Activated CD8-positive, alpha-beta T cell treated with anti-CD3 and anti-CD28 coated beads for 36 hours (primary cell): ENCODE results near the gene BDH2. TPM values are rescaled to one million over a fixed set of nuclear protein-coding genes. Genes with fewer than 3 reads are reported as not detected.

Source experiments
- ATAC-seq: fragments of 200-7000 bp; cut with Tn5 transposase; one replicate; pipeline ENCODE4 v1.10.0; 2021; ENCODE audit warnings: mild to moderate bottlenecking, moderate library complexity
- CTCF ChIA-PET: fragments of 350-600 bp; sonication (Branson Sonifier 250); formaldehyde crosslinking; loops from one replicate; lab custom pipeline; 2021; ENCODE audit warnings: antibody characterized with exemption; lab: Charles Lee
- POLR2A ChIA-PET: fragments of 350-600 bp; sonication (Branson Sonifier 250); formaldehyde crosslinking; loops from one replicate; lab custom pipeline; 2021; ENCODE audit warnings: antibody characterized with exemption; lab: Charles Lee
- DNase-seq: peaks from one replicate; pipeline ENCODE4 v3.0.0-alpha.2; 2020
- H3K27ac Mint-ChIP-seq: one replicate; pipeline ENCODE4 v1.8.0; 2021; ENCODE audit warnings: mild to moderate bottlenecking, mixed read lengths
- H3K27me3 Mint-ChIP-seq: one replicate; pipeline ENCODE4 v1.8.0; 2021; ENCODE audit warnings: mixed read lengths
- H3K36me3 Mint-ChIP-seq: one replicate; pipeline ENCODE4 v1.8.0; 2021; ENCODE audit warnings: low read depth, mixed read lengths
- H3K4me1 Mint-ChIP-seq: one replicate; pipeline ENCODE4 v1.8.0; 2021; ENCODE audit warnings: low read depth, mixed read lengths
- H3K4me3 Mint-ChIP-seq: one replicate; pipeline ENCODE4 v1.8.0; 2021; ENCODE audit warnings: mild to moderate bottlenecking, moderate library complexity, mixed read lengths
- H3K9me3 Mint-ChIP-seq: one replicate; pipeline ENCODE4 v1.8.0; 2021; ENCODE audit warnings: mixed read lengths
- intact Hi-C: fragments of 100-400 bp; cut with micrococcal nuclease; formaldehyde crosslinking; loops from one replicate; pipeline ENCODE4 v1.10.0; 2022
- total RNA-seq, 2 experiments: library from RNA; stranded (reverse); gene quantifications; one replicate each; pipeline ENCODE4 v1.2.3, GENCODE V29; 2021
- TF ChIP-seq, protein P1 (sequence below): fragments of 200-600 bp; IDR thresholded peaks from one replicate; pipeline ENCODE4 v1.8.0; 2022; ENCODE audit warnings: antibody characterized with exemption, mild to moderate bottlenecking

BDH2 gene
- total RNA-seq, 2 experiments from 2014 or later: 17.0 to 19.4 TPM

DNA sequence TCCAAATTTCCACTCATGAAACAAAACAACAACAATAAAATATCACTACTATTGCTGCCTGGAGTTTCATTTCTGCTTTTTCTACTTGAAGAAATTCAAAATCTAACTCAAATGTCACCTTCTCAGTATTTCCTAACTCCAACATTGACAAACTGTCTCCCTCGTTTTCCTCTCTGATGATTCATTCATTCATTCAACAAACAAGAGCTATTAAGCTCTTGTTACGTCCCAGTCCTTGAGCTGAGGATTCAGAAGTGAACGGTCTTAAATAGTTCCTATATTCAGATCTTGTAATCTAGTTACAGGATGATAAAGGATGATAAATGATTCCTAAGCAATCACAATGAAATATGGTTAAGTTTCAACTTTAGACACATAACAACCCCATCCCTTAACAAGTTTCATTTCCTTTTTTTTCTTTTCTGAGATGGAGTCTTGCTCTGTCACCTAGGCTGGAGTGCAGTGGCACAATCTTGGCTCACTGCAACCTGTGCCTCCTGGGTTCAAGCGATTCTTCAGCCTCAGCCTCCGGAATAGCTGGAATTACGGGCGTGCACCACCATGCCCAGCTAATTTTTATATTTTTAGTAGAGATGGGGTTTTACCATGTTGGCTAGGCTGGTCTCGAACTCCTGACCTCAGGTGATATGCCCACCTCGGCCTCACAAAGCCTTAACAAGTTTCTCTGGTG, 24.7 kb downstream of the BDH2 start:
- intact Hi-C loops: loop anchor here (10.0 kb wide), 1 partner anchor 730 kb away; the partner anchor contains the start of gene SLC39A8
- Mint-ChIP-seq H3K9me3 (no peaks in the 10 kb centered on the region), H3K4me1 (peaks cover 42% of the 10 kb centered on the region), H3K36me3 (peaks cover 37% of the 10 kb centered on the region), H3K4me3 (peak overlapping the region; percentile 91), H3K27ac (peak overlapping the region; percentile 99), H3K27me3 (no peaks in the 10 kb centered on the region)
- DNase-seq: no peak
- TF ChIP-seq, protein P1, sequence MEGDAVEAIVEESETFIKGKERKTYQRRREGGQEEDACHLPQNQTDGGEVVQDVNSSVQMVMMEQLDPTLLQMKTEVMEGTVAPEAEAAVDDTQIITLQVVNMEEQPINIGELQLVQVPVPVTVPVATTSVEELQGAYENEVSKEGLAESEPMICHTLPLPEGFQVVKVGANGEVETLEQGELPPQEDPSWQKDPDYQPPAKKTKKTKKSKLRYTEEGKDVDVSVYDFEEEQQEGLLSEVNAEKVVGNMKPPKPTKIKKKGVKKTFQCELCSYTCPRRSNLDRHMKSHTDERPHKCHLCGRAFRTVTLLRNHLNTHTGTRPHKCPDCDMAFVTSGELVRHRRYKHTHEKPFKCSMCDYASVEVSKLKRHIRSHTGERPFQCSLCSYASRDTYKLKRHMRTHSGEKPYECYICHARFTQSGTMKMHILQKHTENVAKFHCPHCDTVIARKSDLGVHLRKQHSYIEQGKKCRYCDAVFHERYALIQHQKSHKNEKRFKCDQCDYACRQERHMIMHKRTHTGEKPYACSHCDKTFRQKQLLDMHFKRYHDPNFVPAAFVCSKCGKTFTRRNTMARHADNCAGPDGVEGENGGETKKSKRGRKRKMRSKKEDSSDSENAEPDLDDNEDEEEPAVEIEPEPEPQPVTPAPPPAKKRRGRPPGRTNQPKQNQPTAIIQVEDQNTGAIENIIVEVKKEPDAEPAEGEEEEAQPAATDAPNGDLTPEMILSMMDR: no peak
- no peak for ATAC-seq
- ChIA-PET POLR2A (interaction anchor here (1.0 to 1.5 kb wide), 2 partner anchors 16 to 20 kb away, joined by 4 read pairs; no protein-coding TSS in a partner anchor), CTCF (interaction anchor here (0.6 to 4.0 kb wide), 7 partner anchors 9 to 106 kb away, joined by 3 to 21 read pairs (median 8); partner anchors contain the start of gene BDH2)

DNA sequence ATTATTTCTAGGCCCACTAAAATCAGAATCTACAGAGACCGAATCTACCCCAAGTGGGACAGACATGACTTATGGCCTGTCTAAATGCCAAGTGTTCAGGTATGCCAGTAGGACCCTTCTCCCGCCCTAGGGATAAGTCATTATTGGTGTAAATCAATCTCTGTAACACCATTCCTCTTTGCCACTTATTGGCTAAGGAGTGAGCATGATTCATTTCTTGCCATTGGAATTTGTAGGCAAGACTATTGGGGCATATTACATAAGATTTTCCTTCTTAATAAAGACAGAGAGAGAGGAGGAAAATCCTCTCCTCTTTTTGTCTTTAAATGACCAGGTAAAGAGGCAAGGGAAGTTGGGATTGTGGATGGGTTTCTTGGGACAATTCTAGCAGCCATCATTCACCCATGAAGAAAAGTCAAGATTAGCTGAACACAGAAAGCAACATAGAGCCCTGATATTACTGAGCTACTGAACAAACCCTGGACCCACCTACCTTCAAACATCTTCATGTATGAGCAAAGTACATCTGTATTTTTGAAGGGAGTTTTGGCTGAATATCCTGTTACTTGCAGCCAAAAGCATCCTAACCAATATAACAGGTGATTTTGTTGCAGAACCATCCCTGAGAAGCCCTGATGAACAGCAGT, 25.7 kb downstream of the BDH2 start:
- peaks cover 39% of the 10 kb centered on the region for H3K4me1 Mint-ChIP-seq
- ChIA-PET POLR2A (no interaction called here), CTCF (interaction anchor here (1.0 to 4.0 kb wide), 3 partner anchors 21 to 27 kb away, joined by 6 to 14 read pairs (median 6); no protein-coding TSS in a partner anchor)
- H3K9me3 Mint-ChIP-seq: no peaks in the 10 kb centered on the region
- DNase-seq (no peak), ATAC-seq (no peak)
- peak overlapping the region; percentile 91 for H3K4me3 Mint-ChIP-seq
- H3K27ac Mint-ChIP-seq: no peak overlapping the region
- no peaks in the 10 kb centered on the region for H3K27me3 Mint-ChIP-seq
- H3K36me3 Mint-ChIP-seq: peaks cover 42% of the 10 kb centered on the region
- TF ChIP-seq, protein P1: no peak
- intact Hi-C loops: loop anchor here (10.0 kb wide), 1 partner anchor 729 kb away; the partner anchor contains the start of gene SLC39A8

DNA sequence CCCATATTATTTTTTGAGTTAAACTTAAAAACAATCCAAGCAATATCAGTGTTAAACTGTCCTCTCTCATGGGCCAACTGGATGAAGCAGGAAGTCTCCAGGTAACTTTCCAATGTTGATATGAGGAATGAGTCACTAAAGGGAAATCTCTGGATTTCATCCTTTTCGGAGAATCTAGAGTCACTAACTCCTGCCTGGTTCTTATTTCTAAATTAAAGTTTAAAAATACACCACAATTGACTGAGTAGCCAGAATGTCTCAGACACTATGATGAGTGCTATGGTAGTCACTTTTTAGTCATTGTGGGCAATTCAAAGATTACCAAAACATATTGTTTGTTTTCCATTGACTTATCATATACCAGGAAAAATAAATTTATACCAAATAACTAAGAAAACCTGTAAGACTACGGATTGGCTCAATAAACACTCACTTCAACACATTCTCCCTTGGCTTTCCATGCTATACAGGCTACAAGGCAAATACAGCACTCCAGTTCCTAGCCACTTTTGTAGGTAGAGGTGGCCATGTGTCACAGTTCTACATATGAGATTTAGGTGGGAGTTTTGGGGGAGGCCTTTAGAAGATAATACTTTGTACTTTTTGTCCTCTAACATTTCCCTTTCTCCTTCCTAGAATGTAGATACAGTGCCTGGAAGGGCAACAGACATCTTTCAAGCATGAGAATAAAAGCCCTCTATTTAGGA, 31.6 kb downstream of the BDH2 start:
- Mint-ChIP-seq H3K4me3 (no peak overlapping the region), H3K27me3 (no peaks in the 10 kb centered on the region), H3K4me1 (peaks cover 23% of the 10 kb centered on the region), H3K36me3 (peaks cover 52% of the 10 kb centered on the region), H3K27ac (no peak overlapping the region), H3K9me3 (no peaks in the 10 kb centered on the region)
- no peak for DNase-seq
- ChIA-PET POLR2A (interaction anchor here (0.6 kb wide), 1 partner anchor 36 kb away, joined by 4 read pairs; no protein-coding TSS in a partner anchor), CTCF (interaction anchor here (1.9 kb wide), 1 partner anchor 23 kb away, joined by 6 read pairs; no protein-coding TSS in a partner anchor)
- intact Hi-C loops: no loop called here
- ATAC-seq: peak; percentile 49
- TF ChIP-seq, protein P1: no peak

DNA sequence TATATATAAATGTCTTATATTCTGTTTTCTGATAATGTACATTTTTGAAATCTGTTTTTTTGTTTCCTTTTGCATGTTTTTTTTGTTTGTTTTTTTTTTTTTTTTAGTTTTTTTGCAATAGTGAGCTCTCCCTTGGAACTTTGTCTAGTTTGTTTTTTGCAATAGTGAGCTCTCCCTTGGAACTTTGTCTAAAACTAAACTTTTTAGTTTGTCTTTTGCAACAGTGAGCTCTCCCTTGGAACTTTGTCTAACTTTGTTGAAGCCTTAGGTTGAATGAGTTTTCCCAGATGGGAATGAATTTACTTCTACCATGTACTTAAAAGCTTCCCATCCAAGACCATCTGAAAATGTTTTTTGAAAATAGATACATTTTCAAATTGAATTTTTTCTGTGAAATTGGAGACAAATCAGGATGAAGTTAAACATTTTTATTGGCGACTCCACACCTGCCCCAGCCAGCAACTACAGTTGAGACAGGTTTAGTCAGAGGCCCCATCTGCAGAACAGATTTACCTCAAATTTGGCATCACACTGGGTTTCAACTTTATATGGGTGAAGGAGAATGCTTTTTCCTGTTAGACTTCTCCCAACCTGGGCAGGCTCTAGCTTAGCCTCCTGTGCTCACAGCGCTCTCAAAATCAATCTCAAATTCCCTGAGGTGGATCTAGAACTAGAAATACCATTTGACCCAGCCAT, 39.0 kb downstream of the BDH2 start:
- Mint-ChIP-seq H3K4me1 (peaks cover 2% of the 10 kb centered on the region), H3K27ac (no peak overlapping the region), H3K27me3 (no peaks in the 10 kb centered on the region), H3K4me3 (no peak overlapping the region), H3K36me3 (peaks cover 40% of the 10 kb centered on the region), H3K9me3 (no peaks in the 10 kb centered on the region)
- intact Hi-C loops: no loop called here
- TF ChIP-seq, protein P1: no peak
- ChIA-PET POLR2A (interaction anchor here (1.2 kb wide), 1 partner anchor 19 kb away, joined by 3 read pairs; no protein-coding TSS in a partner anchor), CTCF (interaction anchor here (1.6 to 1.7 kb wide), 2 partner anchors 15 to 30 kb away, joined by 4 read pairs; no protein-coding TSS in a partner anchor)
- no peak for DNase-seq
- ATAC-seq: no peak
